SK-N-SH (cell line): ENCODE data around the gene SLC25A42. TPM values are rescaled to one million over a fixed set of nuclear protein-coding genes. Genes with fewer than 3 reads are reported as not detected.

ENCODE experiments used
- CTCF ChIA-PET: fragments of 300-600, 350-600 bp; formaldehyde crosslinking; extraction: SDS; loops from one replicate; lab custom pipeline; 2021; lab: Yijun Ruan, JAX
- POLR2A ChIA-PET: fragments of 350-600 bp; sonication (Branson Sonifier 250); formaldehyde crosslinking; extraction: SDS; loops from one replicate; lab custom pipeline; 2020; ENCODE audit warnings: antibody characterized with exemption, inconsistent platforms; lab: Yijun Ruan, JAX
- DNase-seq: peaks from one replicate; pipeline ENCODE4 v3.0.0; 2012
- H2AFZ ChIP-seq: fragments of 200-600 bp; sonication (generic); 2 replicates; pipeline ENCODE4 v1.8.1; 2016; ENCODE audit warnings: antibody characterized with exemption, mild to moderate bottlenecking, low read depth
- H3F3A ChIP-seq: fragments of 200-600 bp; sonication (generic); replicated peaks from 2 replicates; pipeline ENCODE3; 2016; ENCODE audit warnings: antibody characterized with exemption, mild to moderate bottlenecking; ENCODE audit not compliant: insufficient read depth
- H3K27ac ChIP-seq, 2 experiments: fragments of 200-500 bp in 1 of 2; fragments of 200-600 bp in 1 of 2; sonication (Bioruptor generic) in 1 of 2; sonication (generic), shearing (Covaris generic) in 1 of 2; 2 replicates each; pipeline versions ENCODE4 v1.5.1 to v1.6.1; 2014 to 2016; ENCODE audit warnings: low read depth in 2 of 2, inconsistent platforms in 1 of 2, low read length in 1 of 2, mild to moderate bottlenecking in 1 of 2, mixed read lengths in 1 of 2
- H3K27me3 ChIP-seq: fragments of 200-600 bp; sonication (generic), shearing (Covaris generic); 2 replicates; pipeline ENCODE4 v1.6.1; 2016; ENCODE audit warnings: mixed run types; ENCODE audit not compliant: insufficient read depth
- H3K36me3 ChIP-seq, 2 experiments: fragments of 200-500 bp in 1 of 2; fragments of 200-600 bp in 1 of 2; sonication (Bioruptor generic) in 1 of 2; sonication (generic) in 1 of 2; replicated peaks in 1 of 2; 2 replicates each; pipeline versions ENCODE3 to v1.5.1; 2014 to 2016; ENCODE audit warnings: low read length in 1 of 2, mild to moderate bottlenecking in 1 of 2; ENCODE audit not compliant: insufficient read depth in 2 of 2, control insufficient read depth in 1 of 2
- H3K4me1 ChIP-seq, 2 experiments: fragments of 200-500 bp in 1 of 2; fragments of 200-600 bp in 1 of 2; sonication (Bioruptor generic) in 1 of 2; sonication (generic), shearing (Covaris generic) in 1 of 2; 2 replicates each; pipeline versions ENCODE4 v1.5.1 to v1.6.1; 2014 to 2016; ENCODE audit warnings: low read depth in 1 of 2, low read length in 1 of 2, mixed run types in 1 of 2; ENCODE audit not compliant: insufficient read depth in 2 of 2, control insufficient read depth in 1 of 2
- H3K4me2 ChIP-seq: fragments of 200-600 bp; sonication (generic), shearing (Covaris generic); 2 replicates; pipeline ENCODE4 v1.6.1; 2017; ENCODE audit warnings: mixed run types
- H3K4me3 ChIP-seq, 2 experiments: fragments of 200-500 bp in 1 of 2; fragments of 200-600 bp in 1 of 2; sonication (Bioruptor generic) in 1 of 2; sonication (generic), shearing (Covaris generic) in 1 of 2; 2 replicates each; pipeline versions ENCODE4 v1.5.1 to v1.8.1; 2014 to 2016; ENCODE audit warnings: low read depth in 2 of 2, inconsistent platforms in 1 of 2, low read length in 1 of 2, mild to moderate bottlenecking in 1 of 2, mixed read lengths in 1 of 2, moderate library complexity in 1 of 2
- H3K79me2 ChIP-seq: fragments of 200-600 bp; sonication (generic); 2 replicates; pipeline ENCODE4 v1.8.1; 2017; ENCODE audit warnings: mild to moderate bottlenecking; ENCODE audit not compliant: insufficient read depth
- H3K9ac ChIP-seq: fragments of 200-600 bp; sonication (generic); 2 replicates; pipeline ENCODE4 v1.6.1; 2017; ENCODE audit warnings: mixed run types
- H3K9me2 ChIP-seq: fragments of 200-600 bp; sonication (generic); 2 replicates; pipeline ENCODE4 v1.6.1; 2017; ENCODE audit warnings: mixed run types
- H3K9me3 ChIP-seq: fragments of 200-600 bp; sonication (generic); 2 replicates; pipeline ENCODE4 v1.6.1; 2017; ENCODE audit warnings: mixed run types, mild to moderate bottlenecking, moderate library complexity
- H4K20me1 ChIP-seq: fragments of 200-600 bp; sonication (generic); 2 replicates; pipeline ENCODE4 v1.6.1; 2017; ENCODE audit warnings: mild to moderate bottlenecking, mixed run types; ENCODE audit not compliant: insufficient read depth
- CTCF ChIP-seq: fragments of 200-600 bp; sonication (generic); IDR thresholded peaks from 2 replicates; pipeline ENCODE4 v1.6.1; 2017; ENCODE audit warnings: antibody characterized with exemption, mild to moderate bottlenecking, moderate library complexity
- EP300 ChIP-seq, 2 experiments: IDR thresholded peaks; 2 replicates each; pipeline versions ENCODE4 v1.4.0 to v1.6.1; 2012; ENCODE audit warnings: borderline replicate concordance in 1 of 2, low read depth in 1 of 2, low read length in 1 of 2
- EZH2phosphoT487 ChIP-seq: fragments of 200-600 bp; sonication (generic); IDR thresholded peaks from 2 replicates; pipeline ENCODE4 v1.6.1; 2017; ENCODE audit warnings: low read depth, mixed run types, mild to moderate bottlenecking, antibody characterized with exemption, moderate library complexity, borderline replicate concordance
- FOSL2 ChIP-seq: IDR thresholded peaks from 2 replicates; pipeline ENCODE4 v1.4.0; 2012; ENCODE audit warnings: low read depth, mild to moderate bottlenecking, moderate library complexity, borderline replicate concordance
- FOXJ3 ChIP-seq: sonication (generic); formaldehyde crosslinking; IDR thresholded peaks from 2 replicates; pipeline ENCODE4 v1.5.1; 2020; ENCODE audit warnings: mild to moderate bottlenecking, missing genetic modification reagents
- FOXM1 ChIP-seq: IDR thresholded peaks from 2 replicates; pipeline ENCODE4 v1.4.0; 2012; ENCODE audit warnings: low read depth, mild to moderate bottlenecking
- GABPA ChIP-seq: IDR thresholded peaks from 2 replicates; pipeline ENCODE4 v1.4.0; 2012; ENCODE audit warnings: low read depth, mild to moderate bottlenecking
- GATA2 ChIP-seq: sonication (generic); formaldehyde crosslinking; IDR thresholded peaks from 2 replicates; pipeline ENCODE4 v1.5.0; 2020; ENCODE audit warnings: mild to moderate bottlenecking, missing genetic modification reagents
- JUND ChIP-seq: IDR thresholded peaks from 2 replicates; pipeline ENCODE4 v1.4.0; 2012
- MAX ChIP-seq: IDR thresholded peaks from 2 replicates; pipeline ENCODE4 v1.4.0; 2012; ENCODE audit warnings: low read depth
- MEF2A ChIP-seq: IDR thresholded peaks from 2 replicates; pipeline ENCODE4 v1.4.0; 2012; ENCODE audit warnings: low read depth, borderline replicate concordance
- MXI1 ChIP-seq: IDR thresholded peaks from 2 replicates; pipeline ENCODE4 v1.6.1; 2012; ENCODE audit warnings: mild to moderate bottlenecking, low read depth, low read length, improper control_type of control experiment
- NFIC ChIP-seq: IDR thresholded peaks from 2 replicates; pipeline ENCODE4 v1.4.0; 2012; ENCODE audit warnings: borderline replicate concordance
- NRF1 ChIP-seq: IDR thresholded peaks from 2 replicates; pipeline ENCODE4 v1.6.1; 2012; ENCODE audit warnings: low read depth, mild to moderate bottlenecking, low read length
- PBX3 ChIP-seq: IDR thresholded peaks from 2 replicates; pipeline ENCODE4; 2012
- POLR2AphosphoS5 ChIP-seq: IDR thresholded peaks from 2 replicates; pipeline ENCODE4 v1.6.1; 2012; ENCODE audit warnings: low read depth, low read length
- RAD21 ChIP-seq: IDR thresholded peaks from 2 replicates; pipeline ENCODE4 v1.6.1; 2012; ENCODE audit warnings: mild to moderate bottlenecking, low read length
- RFX5 ChIP-seq: IDR thresholded peaks from 2 replicates; pipeline ENCODE4 v1.6.1; 2012; ENCODE audit warnings: mild to moderate bottlenecking, improper control_type of control experiment, low read length
- RXRA ChIP-seq: IDR thresholded peaks from 2 replicates; pipeline ENCODE4 v1.4.0; 2012; ENCODE audit warnings: low read depth, mild to moderate bottlenecking, borderline replicate concordance
- SMC3 ChIP-seq: IDR thresholded peaks from 2 replicates; pipeline ENCODE4 v1.6.1; 2012; ENCODE audit warnings: low read depth, low read length, improper control_type of control experiment
- TCF12 ChIP-seq: IDR thresholded peaks from 2 replicates; pipeline ENCODE4 v1.4.0; 2012
- USF2 ChIP-seq: fragments of 150-350 bp; IDR thresholded peaks from 2 replicates; pipeline ENCODE4 v1.6.1; 2017; ENCODE audit warnings: antibody characterized with exemption, low read length, low read depth, borderline replicate concordance
- WGBS: methylation state at CpG from one replicate; pipeline ENCODE4 v1.1.6; 2017; ENCODE audit warnings: low lambda C conversion rate; 5-methylcytosine and 5-hydroxymethylcytosine counted together
- polyA plus RNA-seq, 3 experiments: library from polyadenylated mRNA; depleted of rRNA; stranded (reverse); fragments of >200 nt; gene quantifications; 2 replicates each; pipeline ENCODE4 v1.2.3, GENCODE V29; 2012

Gene SLC25A42
- polyA plus RNA-seq, 1 of the 3 experiments (the other 2 are of a cell fraction) = 6.1 TPM

GRCh38 chr19:19043481-19043880 lies 20.3 kb upstream of the SLC25A42 start (continued):
- TF ChIP-seq PBX3 = no peak
- TF ChIP-seq RAD21 = no peak
- TF ChIP-seq RXRA = no peak
- TF ChIP-seq JUND = no peak

DNA sequence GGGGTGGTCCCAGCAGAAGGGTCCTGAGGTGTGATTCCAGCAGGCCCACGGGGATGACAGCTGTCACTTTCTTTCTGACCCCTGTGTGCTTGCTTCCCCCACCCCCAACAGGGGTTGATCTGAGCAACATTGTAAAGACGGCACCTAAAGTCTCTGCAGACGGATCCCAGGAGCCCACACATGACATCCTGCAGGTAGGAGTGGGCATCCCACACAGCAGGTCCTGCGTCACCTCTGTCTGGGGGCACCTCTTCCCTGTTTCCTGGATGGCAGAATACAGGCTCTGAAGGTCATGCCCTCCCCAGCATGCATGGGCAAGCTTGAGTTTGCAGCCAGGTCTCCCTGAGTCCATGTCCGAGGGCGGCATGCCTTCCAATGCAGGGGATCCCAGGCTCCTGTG lies 19.9 kb upstream of the SLC25A42 start:
- ChIA-PET POLR2A (no interaction called here), CTCF (no interaction called here)
- Histone ChIP-seq H3K36me3 (peaks cover 5 to 15% of the 10 kb centered on the region in 2 experiments), H3K9ac (no peak overlapping the region), H3F3A (no peaks in the 10 kb centered on the region), H3K9me2 (no peaks in the 10 kb centered on the region), H3K4me2 (no peak overlapping the region), H3K4me1 (no peaks in the 10 kb centered on the region), H3K27ac (no peak overlapping the region), H3K27me3 (no peaks in the 10 kb centered on the region)
- WGBS = 63% methylated on average over 2 of the region's 6 CpGs
- DNase-seq = no peak
- no peak for TF ChIP-seq FOXM1
- no peak for TF ChIP-seq TCF12
- TF ChIP-seq RFX5 = no peak
- no peak for TF ChIP-seq MXI1
- no peak for TF ChIP-seq RAD21
- no peak for TF ChIP-seq SMC3
- TF ChIP-seq NFIC = no peak
- no peak for TF ChIP-seq GATA2
- TF ChIP-seq PBX3 = no peak
- no peak for TF ChIP-seq FOXJ3
- TF ChIP-seq FOSL2 = no peak
- no peak for TF ChIP-seq EZH2phosphoT487
- TF ChIP-seq USF2 = no peak
- no peak for TF ChIP-seq NRF1
- TF ChIP-seq MAX = no peak
- no peak for TF ChIP-seq CTCF
- no peak for TF ChIP-seq EP300 (IDR thresholded peaks at IDR 0.05; ENCODE audit: borderline replicate concordance in 1 of 2, low read depth in 1 of 2, low read length in 1 of 2)
- no peak for TF ChIP-seq GABPA
- TF ChIP-seq POLR2AphosphoS5 = no peak
- TF ChIP-seq MEF2A = no peak
- TF ChIP-seq, all 33 proteins: peak for 0
- H3K79me2 ChIP-seq = peaks cover 29% of the 10 kb centered on the region
- no peak overlapping the region for H3K4me3 ChIP-seq
- H4K20me1 ChIP-seq = no peaks in the 10 kb centered on the region
- H3K9me3 ChIP-seq = no peaks in the 10 kb centered on the region
- no peak overlapping the region for H2AFZ ChIP-seq
